Astrocyte of the spinal cord (primary cell): ENCODE measurements around the gene TXNDC2.

Experiments used
- DNase-seq: peaks from one replicate; pipeline ENCODE4 v3.0.0; 2011; ENCODE audit warnings: low read depth, low spot score
- H3K4me3 ChIP-seq: 2 replicates; pipeline ENCODE4 v1.5.1; 2011; ENCODE audit warnings: low read depth, mild to moderate bottlenecking, low read length, moderate library complexity
- CTCF ChIP-seq: IDR thresholded peaks from 2 replicates; pipeline ENCODE4 v1.5.1; 2012; ENCODE audit warnings: low read depth, mild to moderate bottlenecking, low read length, inconsistent platforms
- in situ Hi-C: cut with HindIII; loops from 2 replicates; pipeline ENCODE4 v1.10.0; 2017; ENCODE audit warnings: low sequenced_read_pairs

Gene TXNDC2

DNA sequence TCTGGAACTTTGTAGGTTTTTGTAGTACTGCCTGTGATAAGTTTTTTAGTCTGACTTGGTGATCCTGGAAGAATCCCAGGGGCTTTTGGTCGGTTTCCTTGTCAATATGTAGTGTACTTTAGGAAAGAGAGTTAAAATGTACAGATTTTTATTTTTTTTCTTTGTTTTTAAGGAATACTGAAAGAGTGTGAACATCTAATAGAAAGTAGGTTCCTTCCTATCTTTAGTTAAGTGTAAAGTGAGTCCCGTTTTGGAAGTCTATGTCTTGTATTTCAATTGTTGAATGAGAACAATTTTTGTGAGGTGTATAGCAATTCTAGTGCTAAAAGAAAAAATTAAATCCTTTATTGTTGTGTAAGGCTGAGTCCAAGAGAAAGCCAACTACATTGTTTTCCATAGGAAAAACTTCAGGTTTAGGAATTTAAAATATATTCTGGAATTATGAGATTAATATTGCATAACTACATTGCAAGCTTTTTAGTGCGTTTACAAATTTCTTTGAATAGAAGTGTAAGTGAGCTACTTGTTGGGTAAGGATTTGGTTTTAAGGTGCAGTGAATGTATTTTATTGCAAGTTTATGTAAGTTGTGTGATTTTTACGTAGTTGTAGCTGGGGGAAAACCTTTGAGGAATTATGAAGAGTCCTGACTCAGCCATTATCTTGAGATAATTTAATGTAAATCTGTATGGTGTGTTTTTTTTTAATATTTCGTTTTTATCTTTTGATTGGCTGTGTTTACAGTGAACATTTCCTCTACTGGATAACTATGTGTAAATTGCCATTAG, 29.7 kb downstream of the TXNDC2 start:
- peak overlapping the region; percentile 82 for H3K4me3 ChIP-seq
- no peak for TF ChIP-seq CTCF
- in situ Hi-C loops: no loop called here
- DNase-seq: no peak

GRCh38 chr18:9916077-9916639, 30.4 kb downstream of the TXNDC2 start:
- in situ Hi-C loops: no loop called here
- H3K4me3 ChIP-seq: peak overlapping the region; percentile 82
- DNase-seq: peak; percentile 41
- no peak for TF ChIP-seq CTCF

DNA sequence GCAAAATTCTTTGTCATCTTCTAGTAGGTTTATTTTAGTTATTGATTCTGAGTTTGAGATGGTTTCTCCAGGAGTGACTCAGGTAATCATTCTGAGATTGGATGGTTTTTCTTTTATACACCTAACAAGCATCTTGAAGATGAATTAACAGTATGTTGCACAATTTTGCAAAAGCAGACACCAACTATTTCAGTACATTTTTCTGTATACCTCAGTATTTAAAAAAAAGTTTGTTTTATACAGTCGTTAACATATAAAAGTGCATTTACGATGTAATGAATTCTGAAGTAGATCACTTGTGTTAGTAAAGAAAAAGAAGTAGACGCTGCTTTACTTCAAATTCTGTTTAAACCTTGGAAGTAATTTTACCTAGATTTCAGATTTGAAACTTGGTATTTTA, 31.0 kb downstream of the TXNDC2 start:
- in situ Hi-C loops: no loop called here
- DNase-seq: no peak
- no peak for TF ChIP-seq CTCF
- no peak overlapping the region for H3K4me3 ChIP-seq

GRCh38 chr18:9918016-9918680, 32.4 kb downstream of the TXNDC2 start:
- in situ Hi-C loops: no loop called here
- H3K4me3 ChIP-seq: no peak overlapping the region
- DNase-seq: peak; percentile 63
- no peak for TF ChIP-seq CTCF

- no peak overlapping the region for H3K4me3 ChIP-seq
- DNase-seq: no peak
- TF ChIP-seq CTCF: no peak
- in situ Hi-C loops: no loop called here
Observed at GRCh38 chr18:9919564-9920232, 33.9 kb downstream of the TXNDC2 start.

DNA sequence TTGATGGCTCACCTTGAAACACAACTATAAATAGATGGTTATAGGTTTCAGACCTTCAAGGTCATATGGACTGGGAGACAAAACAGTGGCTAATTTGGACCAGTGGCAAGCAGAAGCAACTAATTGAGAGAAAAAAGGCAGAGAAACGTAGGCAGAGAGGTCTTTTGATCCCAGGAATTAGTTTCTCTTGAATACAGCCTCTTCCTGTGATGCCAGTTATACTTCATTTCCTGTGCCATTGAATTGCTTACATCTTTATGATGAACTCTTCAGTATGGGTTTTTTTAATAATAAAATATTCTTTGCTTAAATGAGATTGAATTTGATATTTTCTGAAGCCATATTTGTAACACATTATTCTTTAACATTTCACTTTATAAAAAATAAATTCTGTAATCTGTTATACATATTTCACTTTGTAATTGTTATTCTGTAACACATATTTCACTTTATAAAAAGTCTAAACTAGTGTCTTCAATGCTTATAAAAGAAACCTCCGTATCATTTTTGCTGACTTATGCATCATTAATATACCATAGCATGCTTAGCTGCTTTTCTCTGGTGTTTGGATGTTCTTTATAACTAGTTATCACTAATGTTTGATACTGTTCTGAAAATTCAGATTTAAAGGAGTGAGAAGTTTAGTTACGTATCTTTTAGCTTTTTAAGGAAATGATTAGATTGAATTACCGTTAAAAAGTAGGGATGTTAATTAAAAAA, 37.0 kb downstream of the TXNDC2 start:
- no peak for TF ChIP-seq CTCF
- in situ Hi-C loops: no loop called here
- no peak for DNase-seq
- H3K4me3 ChIP-seq: no peak overlapping the region
